Measurements from ENCODE around the gene DDX20. TPM values are rescaled to one million over a fixed set of nuclear protein-coding genes. Genes with fewer than 3 reads are reported as not detected.

Gene DDX20
- polyA plus RNA-seq, 1 of the 3 experiments (the other 2 are of a cell fraction) = 3.8 TPM

DNA sequence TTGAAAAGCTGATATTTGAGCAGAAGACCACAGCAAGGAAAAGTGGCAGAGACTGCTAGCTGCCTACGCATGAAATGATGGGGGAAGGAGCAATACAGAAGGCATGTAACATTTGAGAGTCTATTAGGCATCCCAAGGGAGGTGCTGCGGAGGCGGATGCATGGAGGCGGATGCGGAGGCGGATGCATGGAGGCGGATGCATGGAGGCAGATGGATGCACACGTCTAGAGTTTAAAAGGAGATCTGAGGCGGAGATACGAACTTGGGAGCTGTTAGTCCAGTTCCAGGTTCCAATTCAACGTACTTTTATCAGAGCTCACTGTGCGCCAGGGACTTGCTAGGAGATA, 744 bp upstream of the DDX20 start:
- Histone ChIP-seq H3K36me3 (replicated peaks in 1 of 2; ENCODE audit: control insufficient read depth in 1 of 2, insufficient read depth in 2 of 2, low read length in 1 of 2) (peaks cover 10 to 12% of the 10 kb centered on the region in 2 experiments), H3K9me2 (no peaks in the 10 kb centered on the region), H3K4me2 (peak overlapping the region; percentile 83), H3K4me1 (ENCODE audit: control insufficient read depth in 1 of 2, insufficient read depth in 2 of 2, low read depth in 1 of 2, low read length in 1 of 2) (peaks cover 9 to 11% of the 10 kb centered on the region in 2 experiments; a peak in 3 of 4 replicates), H3K9ac (peak overlapping the region; percentile 92), H3K27ac (ENCODE audit: low read depth in 2 of 2, low read length in 1 of 2) (peak overlapping the region; percentile 96 to 99), H3K4me3 (ENCODE audit: low read depth in 2 of 2, low read length in 1 of 2) (peak overlapping the region; percentile 96 to 99), H3F3A (replicated peaks; ENCODE audit: insufficient read depth) (peaks cover 9% of the 10 kb centered on the region), H2AFZ (ENCODE audit: low read depth) (peak overlapping the region; percentile 97), H4K20me1 (ENCODE audit: insufficient read depth) (no peaks in the 10 kb centered on the region), H3K79me2 (ENCODE audit: insufficient read depth) (peaks cover 39% of the 10 kb centered on the region), H3K9me3 (no peaks in the 10 kb centered on the region), H3K27me3 (ENCODE audit: insufficient read depth) (no peaks in the 10 kb centered on the region)
- WGBS (ENCODE audit: low lambda C conversion rate) = 2% methylated on average over 12 of the region's 12 CpGs
- TF ChIP-seq EP300 (IDR thresholded peaks at IDR 0.05; ENCODE audit: borderline replicate concordance in 1 of 2, low read depth in 1 of 2, low read length in 1 of 2) (no peak), MEF2A (IDR thresholded peaks at IDR 0.05; ENCODE audit: borderline replicate concordance, low read depth) (no peak), MXI1 (IDR thresholded peaks at IDR 0.05; ENCODE audit: low read depth, low read length) (peak; percentile 52; the same call in 1 of the 2 replicates), GABPA (IDR thresholded peaks at IDR 0.05; ENCODE audit: low read depth) (no peak), GATA2 (CRISPR knock-in tag; IDR thresholded peaks at IDR 0.05) (peak; percentile 35; the same call in 1 of the 2 replicates), NRF1 (IDR thresholded peaks at IDR 0.05; ENCODE audit: low read depth, low read length) (no peak), SMC3 (IDR thresholded peaks at IDR 0.05; ENCODE audit: low read depth, low read length) (no peak), NFIC (IDR thresholded peaks at IDR 0.05; ENCODE audit: borderline replicate concordance) (no peak), FOXM1 (IDR thresholded peaks at IDR 0.05; ENCODE audit: low read depth) (no peak), JUND (IDR thresholded peaks at IDR 0.05) (no peak), YY1 (IDR thresholded peaks at IDR 0.05; ENCODE audit: low read depth) (peak; percentile 41; the same call in 1 of the 2 replicates), ELF1 (IDR thresholded peaks at IDR 0.05) (no peak; the same call in 1 of the 2 replicates), RXRA (IDR thresholded peaks at IDR 0.05; ENCODE audit: borderline replicate concordance, low read depth) (no peak), FOXJ3 (CRISPR knock-in tag; IDR thresholded peaks at IDR 0.05) (no peak), SIN3A (IDR thresholded peaks at IDR 0.05; ENCODE audit: borderline replicate concordance, low read depth, low read length) (no peak), TCF12 (IDR thresholded peaks at IDR 0.05) (no peak), FOSL2 (IDR thresholded peaks at IDR 0.05; ENCODE audit: borderline replicate concordance, low read depth) (no peak), TEAD4 (IDR thresholded peaks at IDR 0.05; ENCODE audit: borderline replicate concordance, insufficient read depth) (no peak)
- TF ChIP-seq, protein P1, sequence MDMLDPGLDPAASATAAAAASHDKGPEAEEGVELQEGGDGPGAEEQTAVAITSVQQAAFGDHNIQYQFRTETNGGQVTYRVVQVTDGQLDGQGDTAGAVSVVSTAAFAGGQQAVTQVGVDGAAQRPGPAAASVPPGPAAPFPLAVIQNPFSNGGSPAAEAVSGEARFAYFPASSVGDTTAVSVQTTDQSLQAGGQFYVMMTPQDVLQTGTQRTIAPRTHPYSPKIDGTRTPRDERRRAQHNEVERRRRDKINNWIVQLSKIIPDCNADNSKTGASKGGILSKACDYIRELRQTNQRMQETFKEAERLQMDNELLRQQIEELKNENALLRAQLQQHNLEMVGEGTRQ (IDR thresholded peaks at IDR 0.05; ENCODE audit: borderline replicate concordance, low read depth, low read length) = no peak
- TF ChIP-seq, protein P2, sequence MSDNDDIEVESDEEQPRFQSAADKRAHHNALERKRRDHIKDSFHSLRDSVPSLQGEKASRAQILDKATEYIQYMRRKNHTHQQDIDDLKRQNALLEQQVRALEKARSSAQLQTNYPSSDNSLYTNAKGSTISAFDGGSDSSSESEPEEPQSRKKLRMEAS (IDR thresholded peaks at IDR 0.05; ENCODE audit: low read depth) = peak; percentile 40; the same call in 1 of the 2 replicates
- TF ChIP-seq, protein P3, sequence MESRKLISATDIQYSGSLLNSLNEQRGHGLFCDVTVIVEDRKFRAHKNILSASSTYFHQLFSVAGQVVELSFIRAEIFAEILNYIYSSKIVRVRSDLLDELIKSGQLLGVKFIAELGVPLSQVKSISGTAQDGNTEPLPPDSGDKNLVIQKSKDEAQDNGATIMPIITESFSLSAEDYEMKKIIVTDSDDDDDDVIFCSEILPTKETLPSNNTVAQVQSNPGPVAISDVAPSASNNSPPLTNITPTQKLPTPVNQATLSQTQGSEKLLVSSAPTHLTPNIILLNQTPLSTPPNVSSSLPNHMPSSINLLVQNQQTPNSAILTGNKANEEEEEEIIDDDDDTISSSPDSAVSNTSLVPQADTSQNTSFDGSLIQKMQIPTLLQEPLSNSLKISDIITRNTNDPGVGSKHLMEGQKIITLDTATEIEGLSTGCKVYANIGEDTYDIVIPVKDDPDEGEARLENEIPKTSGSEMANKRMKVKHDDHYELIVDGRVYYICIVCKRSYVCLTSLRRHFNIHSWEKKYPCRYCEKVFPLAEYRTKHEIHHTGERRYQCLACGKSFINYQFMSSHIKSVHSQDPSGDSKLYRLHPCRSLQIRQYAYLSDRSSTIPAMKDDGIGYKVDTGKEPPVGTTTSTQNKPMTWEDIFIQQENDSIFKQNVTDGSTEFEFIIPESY (IDR thresholded peaks at IDR 0.05; ENCODE audit: borderline replicate concordance, low read depth) = no peak
- TF ChIP-seq, protein P4, sequence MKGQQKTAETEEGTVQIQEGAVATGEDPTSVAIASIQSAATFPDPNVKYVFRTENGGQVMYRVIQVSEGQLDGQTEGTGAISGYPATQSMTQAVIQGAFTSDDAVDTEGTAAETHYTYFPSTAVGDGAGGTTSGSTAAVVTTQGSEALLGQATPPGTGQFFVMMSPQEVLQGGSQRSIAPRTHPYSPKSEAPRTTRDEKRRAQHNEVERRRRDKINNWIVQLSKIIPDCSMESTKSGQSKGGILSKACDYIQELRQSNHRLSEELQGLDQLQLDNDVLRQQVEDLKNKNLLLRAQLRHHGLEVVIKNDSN (IDR thresholded peaks at IDR 0.05; ENCODE audit: borderline replicate concordance, low read depth) = no peak
- TF ChIP-seq, protein P5, sequence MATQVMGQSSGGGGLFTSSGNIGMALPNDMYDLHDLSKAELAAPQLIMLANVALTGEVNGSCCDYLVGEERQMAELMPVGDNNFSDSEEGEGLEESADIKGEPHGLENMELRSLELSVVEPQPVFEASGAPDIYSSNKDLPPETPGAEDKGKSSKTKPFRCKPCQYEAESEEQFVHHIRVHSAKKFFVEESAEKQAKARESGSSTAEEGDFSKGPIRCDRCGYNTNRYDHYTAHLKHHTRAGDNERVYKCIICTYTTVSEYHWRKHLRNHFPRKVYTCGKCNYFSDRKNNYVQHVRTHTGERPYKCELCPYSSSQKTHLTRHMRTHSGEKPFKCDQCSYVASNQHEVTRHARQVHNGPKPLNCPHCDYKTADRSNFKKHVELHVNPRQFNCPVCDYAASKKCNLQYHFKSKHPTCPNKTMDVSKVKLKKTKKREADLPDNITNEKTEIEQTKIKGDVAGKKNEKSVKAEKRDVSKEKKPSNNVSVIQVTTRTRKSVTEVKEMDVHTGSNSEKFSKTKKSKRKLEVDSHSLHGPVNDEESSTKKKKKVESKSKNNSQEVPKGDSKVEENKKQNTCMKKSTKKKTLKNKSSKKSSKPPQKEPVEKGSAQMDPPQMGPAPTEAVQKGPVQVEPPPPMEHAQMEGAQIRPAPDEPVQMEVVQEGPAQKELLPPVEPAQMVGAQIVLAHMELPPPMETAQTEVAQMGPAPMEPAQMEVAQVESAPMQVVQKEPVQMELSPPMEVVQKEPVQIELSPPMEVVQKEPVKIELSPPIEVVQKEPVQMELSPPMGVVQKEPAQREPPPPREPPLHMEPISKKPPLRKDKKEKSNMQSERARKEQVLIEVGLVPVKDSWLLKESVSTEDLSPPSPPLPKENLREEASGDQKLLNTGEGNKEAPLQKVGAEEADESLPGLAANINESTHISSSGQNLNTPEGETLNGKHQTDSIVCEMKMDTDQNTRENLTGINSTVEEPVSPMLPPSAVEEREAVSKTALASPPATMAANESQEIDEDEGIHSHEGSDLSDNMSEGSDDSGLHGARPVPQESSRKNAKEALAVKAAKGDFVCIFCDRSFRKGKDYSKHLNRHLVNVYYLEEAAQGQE (IDR thresholded peaks at IDR 0.05; ENCODE audit: low read depth, low read length) = no peak
- POLR2A ChIA-PET = interaction anchor here (0.6 to 3.2 kb wide), 6 partner anchors 8 to 791 kb away, joined by 3 to 15 read pairs (median 4); partner anchors contain the start of genes INKA2 and LRIF1
- CTCF ChIA-PET = interaction anchor here (0.6 to 5.2 kb wide), 18 partner anchors 9 to 314 kb away, joined by 3 to 48 read pairs (median 5); partner anchors contain the start of gene INKA2
- peak; percentile 79 for DNase-seq

Data from SK-N-SH (cell line).